ENCODE data around the gene KCNJ5.
A peak's percentile ranks its signal among the peaks of the same experiment; 100 is the strongest.

Gene KCNJ5

DNA sequence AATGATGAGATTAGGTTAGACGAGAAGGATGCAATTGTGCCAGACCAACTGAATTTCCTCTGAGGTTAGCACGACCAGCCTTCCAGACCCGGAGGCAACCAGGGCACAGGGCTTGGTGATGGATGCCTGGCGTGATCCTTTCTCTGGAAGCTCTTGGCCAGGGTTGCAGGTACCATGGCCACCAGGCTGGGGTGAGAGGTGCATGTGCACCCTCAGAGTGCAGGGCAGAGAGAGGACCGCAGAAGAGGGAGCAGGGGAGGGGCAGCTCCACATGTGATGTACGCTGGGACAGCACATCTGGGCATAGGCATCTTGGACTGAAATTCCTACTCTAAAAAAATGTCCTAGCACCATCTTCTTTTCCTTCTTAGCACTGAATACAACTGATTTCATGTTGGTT, 34.9 kb upstream of the KCNJ5 start:
- no peaks in the 10 kb centered on the region; the same call in 1 of the 2 replicates for H3K36me3 ChIP-seq (ENCODE audit: insufficient read depth, low read length)
- no peak overlapping the region for H2AFZ ChIP-seq (ENCODE audit: low read length)
- no peaks in the 10 kb centered on the region for H3K27me3 ChIP-seq (ENCODE audit: insufficient read depth, low read length)
- no peak overlapping the region for H3K4me2 ChIP-seq (ENCODE audit: low read length)
- H3K27ac ChIP-seq (ENCODE audit: low read depth, low read length, poor library complexity, severe bottlenecking): no peak overlapping the region
- H4K20me1 ChIP-seq (ENCODE audit: insufficient read depth, low read length): no peaks in the 10 kb centered on the region
- no peaks in the 10 kb centered on the region for H3K9me3 ChIP-seq (ENCODE audit: low read length)
- no peaks in the 10 kb centered on the region for H3F3A ChIP-seq (ENCODE audit: insufficient read depth, low read length)
- TF ChIP-seq, protein P1, sequence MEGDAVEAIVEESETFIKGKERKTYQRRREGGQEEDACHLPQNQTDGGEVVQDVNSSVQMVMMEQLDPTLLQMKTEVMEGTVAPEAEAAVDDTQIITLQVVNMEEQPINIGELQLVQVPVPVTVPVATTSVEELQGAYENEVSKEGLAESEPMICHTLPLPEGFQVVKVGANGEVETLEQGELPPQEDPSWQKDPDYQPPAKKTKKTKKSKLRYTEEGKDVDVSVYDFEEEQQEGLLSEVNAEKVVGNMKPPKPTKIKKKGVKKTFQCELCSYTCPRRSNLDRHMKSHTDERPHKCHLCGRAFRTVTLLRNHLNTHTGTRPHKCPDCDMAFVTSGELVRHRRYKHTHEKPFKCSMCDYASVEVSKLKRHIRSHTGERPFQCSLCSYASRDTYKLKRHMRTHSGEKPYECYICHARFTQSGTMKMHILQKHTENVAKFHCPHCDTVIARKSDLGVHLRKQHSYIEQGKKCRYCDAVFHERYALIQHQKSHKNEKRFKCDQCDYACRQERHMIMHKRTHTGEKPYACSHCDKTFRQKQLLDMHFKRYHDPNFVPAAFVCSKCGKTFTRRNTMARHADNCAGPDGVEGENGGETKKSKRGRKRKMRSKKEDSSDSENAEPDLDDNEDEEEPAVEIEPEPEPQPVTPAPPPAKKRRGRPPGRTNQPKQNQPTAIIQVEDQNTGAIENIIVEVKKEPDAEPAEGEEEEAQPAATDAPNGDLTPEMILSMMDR (IDR thresholded peaks at IDR 0.05; ENCODE audit: low read length): no peak
- TF ChIP-seq EZH2 (IDR thresholded peaks at IDR 0.05; ENCODE audit: borderline replicate concordance, low read length): no peak
- no peaks in the 10 kb centered on the region for H3K9me2 ChIP-seq (ENCODE audit: low read depth, low read length)
- H3K9ac ChIP-seq (ENCODE audit: low read length): no peak overlapping the region
- H3K4me1 ChIP-seq (ENCODE audit: insufficient read depth, low read length, severe bottlenecking): peaks cover 9% of the 10 kb centered on the region
- no peak overlapping the region for H3K4me3 ChIP-seq (ENCODE audit: low read depth, low read length, poor library complexity, severe bottlenecking)
- H3K79me2 ChIP-seq (ENCODE audit: insufficient read depth, low read length): no peaks in the 10 kb centered on the region

DNA sequence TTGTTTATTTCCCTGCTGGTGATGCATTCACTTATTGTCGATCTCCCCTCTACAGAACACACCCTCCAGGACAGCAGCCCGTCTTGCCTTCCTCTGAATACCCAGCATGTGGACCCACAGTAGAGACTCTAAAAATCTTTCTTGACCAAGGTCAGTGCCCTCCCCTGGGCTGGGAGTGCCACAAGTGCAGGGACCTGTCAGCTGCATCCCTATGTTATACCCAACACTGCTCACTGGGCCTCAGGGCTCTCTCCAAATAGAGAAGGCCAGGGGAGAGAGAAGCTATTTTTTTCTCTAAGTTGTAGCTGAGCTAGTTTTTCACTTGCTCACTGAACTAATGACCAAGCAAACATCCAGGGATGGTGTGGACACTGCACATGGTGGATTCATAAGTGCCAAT, 33.8 kb upstream of the KCNJ5 start:
- TF ChIP-seq, protein P1 (IDR thresholded peaks at IDR 0.05; ENCODE audit: low read length): no peak
- no peak for TF ChIP-seq EZH2 (IDR thresholded peaks at IDR 0.05; ENCODE audit: borderline replicate concordance, low read length)
- H3K27me3 ChIP-seq (ENCODE audit: insufficient read depth, low read length): no peaks in the 10 kb centered on the region

DNA sequence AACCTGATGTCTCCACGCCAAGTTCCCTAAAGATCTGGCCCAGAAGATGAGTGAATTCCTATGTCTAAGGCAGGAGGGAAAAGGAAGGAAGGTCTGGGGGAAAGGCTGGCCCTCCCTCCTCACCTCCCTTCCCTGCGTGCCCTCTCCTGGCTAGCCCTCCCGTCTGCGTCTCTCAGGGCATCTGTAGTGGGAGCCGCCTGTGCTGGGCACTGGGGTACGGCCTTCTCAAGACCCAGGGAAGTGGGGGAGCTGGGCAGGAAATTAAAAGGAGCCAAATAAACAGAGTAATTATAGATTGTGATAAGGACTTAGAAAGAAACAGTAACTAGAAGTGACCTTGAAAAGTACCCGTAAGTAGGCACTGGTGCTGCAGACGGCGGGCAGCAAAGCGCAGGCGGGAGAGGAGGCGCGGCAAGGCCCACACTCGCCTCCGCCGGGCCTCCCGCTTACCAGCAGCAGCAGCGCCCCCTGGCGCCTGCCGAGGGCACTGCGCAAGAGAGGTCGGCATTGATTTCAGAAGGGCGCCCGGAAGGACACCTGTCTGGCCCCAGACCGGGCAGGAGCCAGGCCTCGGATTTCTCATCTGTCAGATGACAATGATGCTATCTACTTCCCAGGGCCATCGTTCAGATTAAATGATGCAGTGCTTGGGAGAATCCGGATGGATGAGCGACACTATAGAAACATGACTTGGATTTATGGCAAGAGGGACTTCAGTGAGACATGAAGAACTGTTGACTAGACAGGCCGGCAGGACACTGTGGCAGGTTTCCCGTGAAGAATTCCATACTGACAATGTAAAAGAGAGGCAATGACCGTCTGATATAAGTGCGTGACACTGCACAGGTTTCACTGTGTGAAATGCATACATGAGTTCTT, 31.4 kb upstream of the KCNJ5 start:
- Histone ChIP-seq H3K79me2 (ENCODE audit: insufficient read depth, low read length) (no peaks in the 10 kb centered on the region), H3K9me3 (ENCODE audit: low read length) (no peaks in the 10 kb centered on the region), H4K20me1 (ENCODE audit: insufficient read depth, low read length) (no peaks in the 10 kb centered on the region), H3K36me3 (ENCODE audit: insufficient read depth, low read length) (no peaks in the 10 kb centered on the region), H3K9me2 (ENCODE audit: low read depth, low read length) (no peaks in the 10 kb centered on the region), H3F3A (ENCODE audit: insufficient read depth, low read length) (no peaks in the 10 kb centered on the region), H2AFZ (ENCODE audit: low read length) (no peak overlapping the region), H3K4me1 (ENCODE audit: insufficient read depth, low read length, severe bottlenecking) (peaks cover 9% of the 10 kb centered on the region), H3K9ac (ENCODE audit: low read length) (no peak overlapping the region; the same call in 1 of the 2 replicates), H3K27me3 (ENCODE audit: insufficient read depth, low read length) (no peaks in the 10 kb centered on the region), H3K4me3 (ENCODE audit: low read depth, low read length, poor library complexity, severe bottlenecking) (no peak overlapping the region), H3K27ac (ENCODE audit: low read depth, low read length, poor library complexity, severe bottlenecking) (no peak overlapping the region), H3K4me2 (ENCODE audit: low read length) (no peak overlapping the region; the same call in 1 of the 2 replicates)
- TF ChIP-seq EZH2 (IDR thresholded peaks at IDR 0.05; ENCODE audit: borderline replicate concordance, low read length): no peak
- TF ChIP-seq, protein P1 (IDR thresholded peaks at IDR 0.05; ENCODE audit: low read length): peak; percentile 87

More for the DNA sequence above, 33.8 kb upstream of the KCNJ5 start:
- no peaks in the 10 kb centered on the region for H4K20me1 ChIP-seq (ENCODE audit: insufficient read depth, low read length)
- H3K9me3 ChIP-seq (ENCODE audit: low read length): no peaks in the 10 kb centered on the region
- H3K4me3 ChIP-seq (ENCODE audit: low read depth, low read length, poor library complexity, severe bottlenecking): no peak overlapping the region
- no peak overlapping the region for H3K9ac ChIP-seq (ENCODE audit: low read length)
- H3K4me1 ChIP-seq (ENCODE audit: insufficient read depth, low read length, severe bottlenecking): peaks cover 9% of the 10 kb centered on the region
- H3K9me2 ChIP-seq (ENCODE audit: low read depth, low read length): no peaks in the 10 kb centered on the region
- H3K79me2 ChIP-seq (ENCODE audit: insufficient read depth, low read length): no peaks in the 10 kb centered on the region
- no peak overlapping the region for H3K4me2 ChIP-seq (ENCODE audit: low read length)
- H3F3A ChIP-seq (ENCODE audit: insufficient read depth, low read length): no peaks in the 10 kb centered on the region
- H3K36me3 ChIP-seq (ENCODE audit: insufficient read depth, low read length): no peaks in the 10 kb centered on the region
- H2AFZ ChIP-seq (ENCODE audit: low read length): no peak overlapping the region
- H3K27ac ChIP-seq (ENCODE audit: low read depth, low read length, poor library complexity, severe bottlenecking): no peak overlapping the region
